ENCODE results near the gene CREB1. TPM values are rescaled to one million over a fixed set of nuclear protein-coding genes. Genes with fewer than 3 reads are reported as not detected.

The CREB1 gene
- total RNA-seq, 6 experiments from 2014 or later = 10.1 to 22.6 (median 16.8) TPM

GRCh38 chr2:207567671-207568070, 37.9 kb downstream of the CREB1 start:
- no peaks in the 10 kb centered on the region for H3K27me3 ChIP-seq
- ATAC-seq = no peak
- H3K27ac ChIP-seq = no peak overlapping the region
- no peak for TF ChIP-seq CTCF (IDR thresholded peaks at IDR 0.05)
- no peak for TF ChIP-seq POLR2A (IDR thresholded peaks at IDR 0.05)
- intact Hi-C loops (cut with DNase I) = no loop called here
- H3K9me3 ChIP-seq = no peaks in the 10 kb centered on the region
- DNase-seq = no peak
- H3K4me3 ChIP-seq = no peak overlapping the region
- H3K4me1 ChIP-seq = no peaks in the 10 kb centered on the region
- peaks cover 0 to 22% (median 2%) of the 10 kb centered on the region in 4 donors for H3K36me3 ChIP-seq

DNA sequence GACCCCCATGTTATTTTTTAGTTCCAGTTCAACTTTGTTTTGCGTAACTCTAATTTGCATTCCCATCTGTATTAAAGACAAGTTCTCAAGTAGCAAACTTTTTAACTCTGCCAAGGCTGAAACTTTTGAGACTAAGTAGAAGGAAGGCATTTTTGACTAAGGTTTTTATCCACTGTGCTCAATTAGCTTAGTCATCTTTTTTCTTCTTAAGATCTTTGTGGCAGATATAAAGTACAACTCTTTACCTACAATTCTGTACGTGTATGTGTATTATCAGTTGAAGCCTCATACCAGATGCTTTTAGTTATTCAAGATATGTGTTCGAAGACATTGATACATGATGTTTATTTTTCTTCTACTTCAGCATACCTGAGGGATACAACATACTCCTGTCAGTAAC, 41.6 kb downstream of the CREB1 start:
- no peak overlapping the region for H3K27ac ChIP-seq
- H3K4me3 ChIP-seq = no peak overlapping the region
- H3K27me3 ChIP-seq = no peaks in the 10 kb centered on the region
- DNase-seq (no peak), ATAC-seq (no peak)
- TF ChIP-seq POLR2A (IDR thresholded peaks at IDR 0.05) = no peak
- TF ChIP-seq CTCF (IDR thresholded peaks at IDR 0.05) = no peak
- H3K4me1 ChIP-seq = no peaks in the 10 kb centered on the region
- WGBS (ENCODE audit: insufficient coverage, low coverage, low lambda C conversion rate, missing lambda C conversion rate) = 97% methylated on average over 3 of the region's 3 CpGs
- intact Hi-C loops (cut with DNase I) = no loop called here
- H3K36me3 ChIP-seq = peaks cover 0 to 34% (median 2%) of the 10 kb centered on the region in 4 donors
- no peaks in the 10 kb centered on the region for H3K9me3 ChIP-seq

DNA sequence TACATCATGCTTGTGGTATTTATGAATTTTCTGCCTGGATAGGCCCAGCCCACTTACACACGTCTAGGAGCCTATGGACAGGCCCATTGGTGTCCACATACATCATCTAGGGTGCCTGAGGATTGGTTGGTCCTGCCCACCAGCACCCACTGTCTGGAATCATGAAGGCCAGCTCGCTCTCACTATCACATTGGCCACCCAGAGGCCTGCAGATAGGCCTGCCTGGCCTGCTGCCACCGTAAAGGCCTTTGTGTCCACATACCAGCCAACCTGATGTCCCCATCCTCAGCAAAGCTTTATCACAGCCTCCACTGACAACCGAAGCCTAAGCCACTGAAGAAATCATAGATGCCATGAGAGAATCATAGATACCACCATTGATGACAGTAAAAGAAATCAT, 55.2 kb downstream of the CREB1 start:
- H3K27ac ChIP-seq = no peak overlapping the region
- TF ChIP-seq CTCF (IDR thresholded peaks at IDR 0.05) (no peak), POLR2A (IDR thresholded peaks at IDR 0.05) (no peak)
- intact Hi-C loops (cut with DNase I) = no loop called here
- 100% methylated on average over 1 of the region's 4 CpGs for WGBS (ENCODE audit: insufficient coverage, low coverage, low lambda C conversion rate, missing lambda C conversion rate)
- no peaks in the 10 kb centered on the region for H3K4me1 ChIP-seq
- ATAC-seq (no peak), DNase-seq (no peak)
- H3K27me3 ChIP-seq = no peaks in the 10 kb centered on the region
- peaks cover 0 to 18% (median 8%) of the 10 kb centered on the region in 4 donors for H3K36me3 ChIP-seq
- H3K9me3 ChIP-seq = no peaks in the 10 kb centered on the region
- no peak overlapping the region for H3K4me3 ChIP-seq

- Histone ChIP-seq H3K27ac (no peak overlapping the region), H3K4me3 (no peak overlapping the region), H3K27me3 (no peaks in the 10 kb centered on the region), H3K9me3 (peaks cover 0 to 6% (median 0%) of the 10 kb centered on the region in 4 donors), H3K4me1 (no peaks in the 10 kb centered on the region), H3K36me3 (peaks cover 0 to 12% (median 3%) of the 10 kb centered on the region in 4 donors)
- DNase-seq = no peak
- TF ChIP-seq CTCF (IDR thresholded peaks at IDR 0.05) = no peak
- TF ChIP-seq POLR2A (IDR thresholded peaks at IDR 0.05) = no peak
- intact Hi-C loops (cut with DNase I) = no loop called here
- no CpG with 5 or more reads among the region's 7 CpGs for WGBS (ENCODE audit: insufficient coverage, low coverage, low lambda C conversion rate, missing lambda C conversion rate)
- no peak for ATAC-seq
Observed at GRCh38 chr2:207587305-207587704, 57.5 kb downstream of the CREB1 start.

GRCh38 chr2:207589143-207589542, 59.4 kb downstream of the CREB1 start:
- DNase-seq (no peak), ATAC-seq (no peak)
- peaks cover 0 to 12% (median 2%) of the 10 kb centered on the region in 4 donors for H3K36me3 ChIP-seq
- H3K4me3 ChIP-seq = no peak overlapping the region
- no peaks in the 10 kb centered on the region for H3K27me3 ChIP-seq
- H3K27ac ChIP-seq = no peak overlapping the region
- H3K9me3 ChIP-seq = peaks cover 0 to 6% (median 0%) of the 10 kb centered on the region in 4 donors
- TF ChIP-seq CTCF (IDR thresholded peaks at IDR 0.05) (no peak), POLR2A (IDR thresholded peaks at IDR 0.05) (no peak)
- intact Hi-C loops (cut with DNase I) = no loop called here
- no peaks in the 10 kb centered on the region for H3K4me1 ChIP-seq
